Measurements from ENCODE around the gene CALM3. TPM values are rescaled to one million over a fixed set of nuclear protein-coding genes. Genes with fewer than 3 reads are reported as not detected.
A peak's percentile ranks its signal among the peaks of the same experiment; 100 is the strongest.

Gene CALM3
- total RNA-seq, 3 donors from 2014 or later, result 241 to 325 (median 252) TPM

- Histone ChIP-seq H3K4me3 (no peak overlapping the region), H3K36me3 (ENCODE audit: low read depth) (peaks cover 11% of the 10 kb centered on the region), H3K4me1 (ENCODE audit: low read depth) (peaks cover 4% of the 10 kb centered on the region), H3K9me3 (no peaks in the 10 kb centered on the region)
- DNase-seq, result peak in 2 of 3 donors; percentile 31 to 43
- intact Hi-C loops (cut with DNase I, micrococcal nuclease), result no loop called here
- ATAC-seq, result no peak
- TF ChIP-seq, protein P1, sequence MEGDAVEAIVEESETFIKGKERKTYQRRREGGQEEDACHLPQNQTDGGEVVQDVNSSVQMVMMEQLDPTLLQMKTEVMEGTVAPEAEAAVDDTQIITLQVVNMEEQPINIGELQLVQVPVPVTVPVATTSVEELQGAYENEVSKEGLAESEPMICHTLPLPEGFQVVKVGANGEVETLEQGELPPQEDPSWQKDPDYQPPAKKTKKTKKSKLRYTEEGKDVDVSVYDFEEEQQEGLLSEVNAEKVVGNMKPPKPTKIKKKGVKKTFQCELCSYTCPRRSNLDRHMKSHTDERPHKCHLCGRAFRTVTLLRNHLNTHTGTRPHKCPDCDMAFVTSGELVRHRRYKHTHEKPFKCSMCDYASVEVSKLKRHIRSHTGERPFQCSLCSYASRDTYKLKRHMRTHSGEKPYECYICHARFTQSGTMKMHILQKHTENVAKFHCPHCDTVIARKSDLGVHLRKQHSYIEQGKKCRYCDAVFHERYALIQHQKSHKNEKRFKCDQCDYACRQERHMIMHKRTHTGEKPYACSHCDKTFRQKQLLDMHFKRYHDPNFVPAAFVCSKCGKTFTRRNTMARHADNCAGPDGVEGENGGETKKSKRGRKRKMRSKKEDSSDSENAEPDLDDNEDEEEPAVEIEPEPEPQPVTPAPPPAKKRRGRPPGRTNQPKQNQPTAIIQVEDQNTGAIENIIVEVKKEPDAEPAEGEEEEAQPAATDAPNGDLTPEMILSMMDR (IDR thresholded peaks at IDR 0.05), result no peak
Measured at GRCh38 chr19:46613525-46613924, 12.4 kb downstream of the CALM3 start.

DNA sequence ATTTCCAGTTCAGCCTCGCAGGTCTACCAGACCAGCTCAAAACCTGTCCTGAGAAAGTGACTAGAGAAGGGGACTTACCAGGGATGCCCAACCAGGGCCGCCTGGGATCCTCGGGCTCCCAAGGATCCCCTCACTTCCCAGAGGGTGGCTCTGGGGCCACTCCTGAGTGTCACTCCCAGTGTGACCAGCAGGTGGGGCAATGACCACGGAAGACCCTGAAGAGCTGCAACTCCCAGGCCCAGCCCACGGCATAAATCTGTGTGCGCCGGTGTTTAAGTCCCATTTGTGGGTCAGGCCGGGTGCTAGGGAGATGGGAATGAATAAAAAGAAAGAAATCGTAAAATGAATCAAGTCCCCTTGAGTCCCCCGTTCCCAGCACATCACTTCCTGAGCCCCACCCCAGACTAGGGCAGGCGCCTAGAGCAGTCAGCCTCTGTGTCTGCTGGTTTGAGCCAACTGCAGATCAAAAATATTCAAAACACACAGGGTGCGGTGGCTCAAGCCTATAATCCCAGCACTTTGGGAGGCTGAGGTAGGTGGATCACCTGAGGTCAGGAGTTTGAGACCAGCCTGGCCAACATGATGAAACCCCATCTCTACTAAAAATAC lies 13.1 kb downstream of the CALM3 start:
- H3K36me3 ChIP-seq (ENCODE audit: low read depth), result peaks cover 6% of the 10 kb centered on the region
- intact Hi-C loops (cut with DNase I, micrococcal nuclease), result loop anchor here in 1 of 2 donors (2.0 kb wide), 1 partner anchor 47 kb away; the partner anchor contains the start of gene DACT3

GRCh38 chr19:46615966-46616365 lies 14.8 kb downstream of the CALM3 start:
- Histone ChIP-seq H3K4me1 (ENCODE audit: low read depth) (peaks cover 7% of the 10 kb centered on the region), H3K36me3 (ENCODE audit: low read depth) (no peaks in the 10 kb centered on the region), H3K4me3 (no peak overlapping the region), H3K9me3 (no peaks in the 10 kb centered on the region)
- DNase-seq, result peak in 1 of 3 donors; percentile 7
- intact Hi-C loops (cut with DNase I, micrococcal nuclease), result loop anchor here (2.0 to 5.0 kb wide), 2 partner anchors 45 to 46 kb away; partner anchors contain the start of gene DACT3 (in 2 of the 2)
- TF ChIP-seq, protein P1 (IDR thresholded peaks at IDR 0.05), result no peak
- no peak for ATAC-seq

More for the DNA sequence above, 13.1 kb downstream of the CALM3 start:
- TF ChIP-seq, protein P1 (IDR thresholded peaks at IDR 0.05), result peak; percentile 77
- Histone ChIP-seq H3K9me3 (no peaks in the 10 kb centered on the region), H3K4me3 (no peak overlapping the region), H3K4me1 (ENCODE audit: low read depth) (peaks cover 7% of the 10 kb centered on the region)
- ATAC-seq, result peak; percentile 82
- DNase-seq, result peak; percentile 81 to 92 (median 89)

- Histone ChIP-seq H3K9me3 (no peaks in the 10 kb centered on the region), H3K36me3 (ENCODE audit: low read depth) (no peaks in the 10 kb centered on the region), H3K4me1 (ENCODE audit: low read depth) (peaks cover 7% of the 10 kb centered on the region), H3K4me3 (no peak overlapping the region)
- DNase-seq (peak in 2 of 3 donors; percentile 65 to 79), ATAC-seq (peak; percentile 70)
- TF ChIP-seq, protein P1 (IDR thresholded peaks at IDR 0.05), result peak; percentile 8
- intact Hi-C loops (cut with DNase I, micrococcal nuclease), result loop anchor here in 1 of 2 donors (5.0 kb wide), 1 partner anchor 46 kb away; the partner anchor contains the start of gene DACT3
Measured at GRCh38 chr19:46616631-46617322, 15.6 kb downstream of the CALM3 start.

- Histone ChIP-seq H3K4me1 (ENCODE audit: low read depth) (peaks cover 7% of the 10 kb centered on the region), H3K9me3 (no peaks in the 10 kb centered on the region), H3K4me3 (no peak overlapping the region), H3K36me3 (ENCODE audit: low read depth) (no peaks in the 10 kb centered on the region)
- TF ChIP-seq, protein P1 (IDR thresholded peaks at IDR 0.05), result no peak
- no peak for DNase-seq
- intact Hi-C loops (cut with DNase I, micrococcal nuclease), result loop anchor here in 1 of 2 donors (5.0 kb wide), 1 partner anchor 45 kb away; the partner anchor contains the start of gene DACT3
- no peak for ATAC-seq
Measured at GRCh38 chr19:46617601-46618000, 16.5 kb downstream of the CALM3 start.

Data from mucosa of descending colon (tissue), 3 donors.